IPS-15b (cell line): ENCODE data around the gene RNF213.

Source experiments
- H3K27me3 ChIP-seq: one replicate; pipeline ENCODE4 v1.6.1; 2013; ENCODE audit warnings: low read length; ENCODE audit not compliant: control insufficient read depth, insufficient read depth
- H3K36me3 ChIP-seq: one replicate; pipeline ENCODE4 v1.6.1; 2013; ENCODE audit warnings: low read length; ENCODE audit not compliant: control insufficient read depth, insufficient read depth
- H3K4me1 ChIP-seq: one replicate; pipeline ENCODE4 v1.6.1; 2013; ENCODE audit warnings: mild to moderate bottlenecking, low read length; ENCODE audit not compliant: control insufficient read depth, insufficient read depth
- H3K4me3 ChIP-seq: one replicate; pipeline ENCODE4 v1.5.1; 2013; ENCODE audit warnings: low read depth, low read length
- H3K9ac ChIP-seq: one replicate; pipeline ENCODE4 v1.6.1; 2013; ENCODE audit warnings: low read depth, mild to moderate bottlenecking, low read length
- H3K9me3 ChIP-seq: one replicate; pipeline ENCODE4 v1.6.1; 2013; ENCODE audit warnings: mild to moderate bottlenecking, low read length; ENCODE audit not compliant: control insufficient read depth, insufficient read depth

The RNF213 gene

DNA sequence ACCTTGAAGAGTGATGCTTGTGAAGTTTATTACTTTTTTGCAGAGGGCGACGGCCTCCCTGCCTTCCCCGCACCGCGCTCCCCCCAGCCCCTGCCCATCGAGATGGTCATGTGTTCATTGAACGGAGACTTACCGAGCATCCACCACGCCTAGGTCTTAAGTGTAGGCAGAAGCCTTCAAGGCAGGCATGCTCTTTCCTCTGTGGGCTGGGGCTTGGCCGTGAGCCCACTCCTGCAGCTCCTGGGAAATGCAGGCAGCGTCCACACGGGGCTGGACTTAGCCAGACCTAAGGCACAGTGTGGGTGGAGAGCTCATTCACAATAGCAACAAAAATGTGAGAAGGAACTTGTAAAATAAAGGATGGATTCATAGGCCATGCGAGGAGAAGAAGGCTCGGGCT is 19.2 kb downstream of the RNF213 start:
- Histone ChIP-seq H3K9ac (no peak overlapping the region), H3K36me3 (peaks cover 6% of the 10 kb centered on the region), H3K9me3 (no peaks in the 10 kb centered on the region), H3K27me3 (no peaks in the 10 kb centered on the region), H3K4me3 (no peak overlapping the region), H3K4me1 (no peaks in the 10 kb centered on the region)

DNA sequence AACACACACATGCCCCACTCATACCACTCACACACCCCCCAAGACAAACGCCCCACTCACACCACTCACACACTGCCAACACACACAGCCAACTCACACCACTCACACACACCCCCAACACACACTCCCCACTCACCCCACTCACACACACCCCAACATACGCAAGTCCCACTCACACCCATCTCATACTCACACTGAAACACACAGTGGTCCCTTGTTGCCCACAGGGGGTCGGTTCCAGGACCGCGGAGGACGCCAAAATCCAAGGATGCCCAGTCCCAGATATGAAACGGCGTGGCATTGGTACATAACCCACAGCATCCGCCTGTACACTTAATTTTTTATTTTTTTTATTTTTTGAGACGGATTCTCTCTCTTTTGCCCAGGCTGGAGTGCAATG is 20.9 kb downstream of the RNF213 start:
- Histone ChIP-seq H3K4me3 (no peak overlapping the region), H3K9me3 (no peaks in the 10 kb centered on the region), H3K9ac (no peak overlapping the region), H3K36me3 (peaks cover 6% of the 10 kb centered on the region), H3K4me1 (no peaks in the 10 kb centered on the region), H3K27me3 (no peaks in the 10 kb centered on the region)

DNA sequence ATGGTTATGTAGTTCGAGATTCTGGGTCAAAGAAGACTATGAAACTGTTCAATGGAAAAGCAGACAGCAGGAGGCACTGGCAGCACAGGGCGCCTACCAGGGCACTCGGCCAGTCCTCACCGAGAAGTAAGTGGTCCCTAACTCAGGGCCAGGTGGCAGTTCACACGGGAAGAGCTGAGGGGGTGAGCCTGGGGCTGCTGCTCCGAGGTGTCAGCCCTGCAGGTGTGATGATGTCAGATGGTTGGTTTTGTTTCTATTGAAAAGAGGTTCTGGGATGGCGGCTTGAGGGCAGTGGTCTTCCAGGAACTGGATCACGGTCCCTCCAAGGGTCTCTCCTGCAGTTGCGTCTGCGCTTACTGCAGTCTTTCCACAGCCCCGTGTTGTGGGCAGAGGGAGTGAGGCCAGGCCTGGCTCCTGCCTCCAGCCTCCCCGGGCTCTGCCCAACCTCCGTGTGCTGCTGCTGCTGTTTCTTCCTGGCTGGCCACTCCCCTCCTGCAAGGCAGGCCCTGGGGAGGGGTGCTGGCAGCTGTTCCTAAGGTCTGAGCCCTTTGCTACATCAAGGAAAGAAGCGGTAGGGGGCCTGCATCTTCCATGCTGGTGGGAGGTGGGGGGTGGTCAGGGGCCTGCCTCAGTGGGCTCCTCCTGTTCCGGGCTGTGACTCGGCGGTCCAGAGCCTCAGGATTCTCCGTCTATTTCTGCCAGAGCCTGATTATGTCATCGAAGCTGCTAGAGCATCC is 22.6 kb downstream of the RNF213 start:
- no peaks in the 10 kb centered on the region for H3K27me3 ChIP-seq
- no peak overlapping the region for H3K9ac ChIP-seq
- no peaks in the 10 kb centered on the region for H3K9me3 ChIP-seq
- no peak overlapping the region for H3K4me3 ChIP-seq
- H3K4me1 ChIP-seq: no peaks in the 10 kb centered on the region
- H3K36me3 ChIP-seq: peaks cover 9% of the 10 kb centered on the region

DNA sequence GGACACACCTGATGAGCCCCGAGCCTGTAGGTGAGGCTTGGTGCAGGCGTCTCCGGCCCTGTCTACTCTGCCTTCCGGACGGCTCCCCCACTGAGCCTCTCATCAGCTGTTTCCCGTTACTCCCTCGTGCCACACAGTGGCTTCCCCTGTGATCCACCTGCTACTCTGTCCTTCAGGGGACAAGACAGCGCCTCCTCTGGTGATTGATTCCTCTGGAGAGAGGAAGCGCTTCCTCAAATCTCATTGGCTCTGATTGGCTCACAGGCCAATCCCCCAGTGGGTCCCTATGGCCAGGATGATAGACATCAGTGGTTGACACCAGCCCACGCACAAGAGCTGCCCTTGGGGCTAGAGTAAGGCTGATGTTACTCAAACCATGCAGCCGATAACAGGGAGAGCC is 24.0 kb downstream of the RNF213 start:
- Histone ChIP-seq H3K4me3 (no peak overlapping the region), H3K4me1 (no peaks in the 10 kb centered on the region), H3K27me3 (no peaks in the 10 kb centered on the region), H3K9ac (no peak overlapping the region), H3K9me3 (no peaks in the 10 kb centered on the region), H3K36me3 (peaks cover 17% of the 10 kb centered on the region)

DNA sequence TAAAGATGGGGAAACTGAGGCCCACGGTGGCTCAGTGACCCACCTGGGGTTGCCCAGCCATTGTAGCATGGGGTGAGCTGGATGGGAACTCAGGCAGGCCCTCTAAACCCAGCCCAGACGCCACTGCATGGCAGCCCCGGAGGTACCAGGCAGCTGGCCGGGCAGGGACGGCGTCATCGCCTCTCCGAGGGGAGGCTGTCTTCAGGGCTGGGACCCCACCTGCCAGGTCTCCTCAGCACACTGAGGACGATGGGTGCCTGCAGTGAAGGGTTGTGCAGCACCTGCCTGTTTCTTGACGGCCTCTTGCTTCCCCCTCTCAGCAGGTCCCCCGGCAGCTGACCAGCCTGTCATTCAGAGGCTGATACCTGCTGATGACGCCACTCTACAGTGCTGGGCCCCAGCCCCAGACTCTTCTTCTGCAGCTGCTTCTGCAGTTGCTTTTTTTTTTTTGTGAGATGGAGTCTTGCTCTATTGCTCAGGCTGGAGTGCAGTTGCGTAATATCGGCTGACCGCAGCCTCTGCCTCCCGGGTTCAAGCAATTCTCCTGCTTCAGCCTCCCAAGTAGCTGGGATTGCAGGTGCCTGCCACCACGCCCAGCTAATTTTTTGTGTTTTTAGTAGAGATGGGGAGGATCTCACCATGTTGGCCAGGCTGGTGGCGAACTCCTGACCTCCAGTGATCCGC is 24.7 kb downstream of the RNF213 start:
- no peaks in the 10 kb centered on the region for H3K9me3 ChIP-seq
- H3K9ac ChIP-seq: no peak overlapping the region
- peaks cover 21% of the 10 kb centered on the region for H3K36me3 ChIP-seq
- H3K4me1 ChIP-seq: no peaks in the 10 kb centered on the region
- no peak overlapping the region for H3K4me3 ChIP-seq
- no peaks in the 10 kb centered on the region for H3K27me3 ChIP-seq

DNA sequence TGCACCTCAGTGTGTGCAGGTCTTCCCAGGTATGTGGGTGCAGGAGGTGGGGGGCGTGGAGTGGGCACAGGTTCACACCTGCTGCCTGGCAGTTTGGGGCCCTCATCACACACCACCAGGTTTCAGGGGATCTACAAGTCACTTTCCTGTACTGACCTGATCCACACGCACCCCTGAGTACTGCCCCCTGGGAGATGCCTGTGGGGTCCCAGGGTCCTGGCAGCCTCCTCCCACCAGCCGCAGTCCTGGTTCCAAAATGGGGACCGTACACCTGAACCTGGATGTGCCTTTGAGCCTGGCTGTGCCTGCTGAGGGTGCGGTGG is 25.9 kb downstream of the RNF213 start:
- Histone ChIP-seq H3K4me1 (no peaks in the 10 kb centered on the region), H3K36me3 (peaks cover 20% of the 10 kb centered on the region), H3K9me3 (no peaks in the 10 kb centered on the region), H3K9ac (no peak overlapping the region), H3K4me3 (no peak overlapping the region), H3K27me3 (no peaks in the 10 kb centered on the region)

DNA sequence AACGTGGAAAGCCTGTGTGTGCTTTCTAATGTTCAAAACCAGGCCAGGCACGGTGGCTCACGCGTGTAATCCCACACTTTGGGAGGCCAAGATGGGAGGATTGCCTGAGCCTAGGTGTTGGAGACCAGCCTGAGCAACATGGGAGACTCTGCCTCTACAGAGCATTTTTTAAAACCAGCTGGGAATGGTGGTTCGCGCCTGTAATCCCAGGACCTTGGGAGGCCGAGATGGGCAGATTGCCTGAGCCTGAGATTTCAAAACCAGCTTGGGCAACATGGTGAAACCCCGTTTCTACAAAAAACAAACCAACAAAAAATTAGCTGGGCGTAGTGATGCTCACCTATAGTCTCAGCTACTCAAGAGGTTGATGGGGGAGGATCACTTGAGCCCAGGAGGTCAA is 26.4 kb downstream of the RNF213 start:
- Histone ChIP-seq H3K9me3 (no peaks in the 10 kb centered on the region), H3K4me1 (no peaks in the 10 kb centered on the region), H3K27me3 (no peaks in the 10 kb centered on the region), H3K36me3 (peaks cover 20% of the 10 kb centered on the region), H3K4me3 (no peak overlapping the region), H3K9ac (no peak overlapping the region)

DNA sequence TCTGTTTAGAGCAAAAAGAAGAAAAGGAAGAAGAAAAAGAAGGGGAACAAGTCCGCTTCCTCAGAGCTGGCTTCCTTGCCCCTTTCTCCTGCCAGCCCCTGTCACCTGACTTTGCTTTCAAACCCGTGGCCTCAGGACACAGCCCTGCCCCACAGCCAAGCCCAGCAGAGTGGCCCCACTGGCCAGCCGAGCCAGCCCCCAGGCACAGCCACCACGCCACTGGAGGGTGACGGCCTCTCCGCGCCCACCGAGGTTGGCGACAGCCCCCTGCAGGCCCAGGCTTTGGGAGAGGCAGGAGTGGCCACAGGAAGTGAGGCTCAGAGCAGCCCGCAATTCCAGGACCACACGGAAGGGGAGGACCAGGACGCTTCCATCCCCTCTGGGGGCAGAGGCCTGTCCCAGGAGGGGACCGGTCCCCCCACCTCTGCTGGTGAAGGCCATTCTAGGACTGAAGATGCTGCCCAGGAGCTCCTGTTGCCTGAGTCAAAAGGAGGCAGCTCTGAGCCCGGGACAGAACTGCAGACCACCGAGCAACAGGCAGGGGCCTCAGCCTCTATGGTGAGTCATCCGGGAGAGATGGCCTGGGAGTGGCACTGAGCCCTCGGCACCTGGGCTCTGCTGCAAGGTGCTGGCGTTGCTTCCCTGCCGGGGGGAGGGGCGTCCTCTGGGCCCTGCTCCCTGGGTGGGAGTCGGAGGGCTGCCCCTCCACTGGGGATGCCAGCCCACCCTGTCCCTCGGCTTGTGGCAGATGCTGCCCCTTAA is 27.3 kb downstream of the RNF213 start:
- Histone ChIP-seq H3K4me3 (no peak overlapping the region), H3K4me1 (no peaks in the 10 kb centered on the region), H3K36me3 (peaks cover 24% of the 10 kb centered on the region), H3K9me3 (no peaks in the 10 kb centered on the region), H3K27me3 (no peaks in the 10 kb centered on the region), H3K9ac (no peak overlapping the region)

DNA sequence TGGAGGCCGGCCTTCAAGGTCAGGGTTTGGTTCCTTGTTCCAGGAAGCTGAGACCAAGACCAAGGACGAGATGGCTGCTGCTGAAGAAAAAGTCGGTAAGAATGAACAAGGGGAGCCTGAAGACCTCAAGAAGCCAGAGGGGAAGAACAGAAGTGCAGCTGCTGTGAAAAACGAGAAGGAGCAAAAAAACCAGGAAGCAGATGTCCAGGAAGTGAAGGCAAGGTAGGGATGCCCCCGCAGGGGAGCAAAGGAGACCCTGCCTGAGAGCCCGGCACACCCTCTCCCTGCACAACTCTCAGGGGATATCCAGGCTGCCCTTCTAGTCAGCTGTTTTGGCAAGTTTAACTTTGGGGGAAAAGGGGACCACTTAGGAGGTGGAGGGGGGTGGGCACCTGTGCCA is 29.0 kb downstream of the RNF213 start:
- peaks cover 25% of the 10 kb centered on the region for H3K36me3 ChIP-seq

DNA sequence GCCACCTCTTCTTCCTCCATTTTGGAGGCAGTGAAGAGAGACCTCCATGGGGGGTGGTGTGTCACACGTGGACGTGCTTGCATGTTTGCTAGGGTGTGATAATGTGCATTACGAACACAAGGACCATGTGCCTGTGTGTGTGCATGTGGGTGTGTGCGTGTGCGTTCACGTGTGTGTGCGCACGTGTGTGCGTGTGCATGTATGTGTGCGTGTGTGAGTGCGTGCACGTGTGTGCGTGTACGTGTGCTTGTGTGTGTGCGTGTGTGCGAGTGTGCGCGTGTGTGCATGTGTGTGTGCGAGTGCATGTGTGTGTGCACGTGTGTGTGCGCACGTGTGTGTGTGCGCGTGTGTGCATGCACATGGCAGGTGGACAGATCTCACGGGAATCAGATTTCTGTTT is 29.5 kb downstream of the RNF213 start:
- Histone ChIP-seq H3K4me3 (no peak overlapping the region), H3K36me3 (peaks cover 25% of the 10 kb centered on the region), H3K9ac (no peak overlapping the region), H3K27me3 (no peaks in the 10 kb centered on the region), H3K9me3 (no peaks in the 10 kb centered on the region), H3K4me1 (no peaks in the 10 kb centered on the region)

More for the DNA sequence above, 29.0 kb downstream of the RNF213 start:
- Histone ChIP-seq H3K4me1 (no peaks in the 10 kb centered on the region), H3K4me3 (no peak overlapping the region), H3K27me3 (no peaks in the 10 kb centered on the region), H3K9me3 (no peaks in the 10 kb centered on the region), H3K9ac (no peak overlapping the region)

DNA sequence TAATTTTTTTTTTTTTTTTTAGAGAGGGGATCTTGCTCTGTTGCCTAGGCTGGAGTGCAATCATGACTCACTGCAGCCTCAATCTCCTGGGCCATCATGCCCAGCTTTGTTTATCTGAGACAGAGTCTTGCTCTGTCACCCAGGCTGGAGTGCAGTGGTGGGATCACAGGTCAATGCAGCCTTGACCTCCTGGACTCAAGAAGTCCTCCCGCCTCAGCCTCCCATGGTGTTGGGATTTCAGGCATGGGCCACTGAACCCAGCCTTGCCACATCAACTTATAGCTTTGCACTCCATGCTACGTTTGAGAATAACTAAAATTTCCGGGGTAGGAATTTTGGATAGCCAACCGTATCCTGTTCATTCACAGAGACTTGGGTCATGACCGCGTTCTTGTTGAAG is 30.6 kb downstream of the RNF213 start:
- no peak overlapping the region for H3K9ac ChIP-seq
- H3K4me1 ChIP-seq: no peaks in the 10 kb centered on the region
- H3K4me3 ChIP-seq: no peak overlapping the region
- no peaks in the 10 kb centered on the region for H3K9me3 ChIP-seq
- no peaks in the 10 kb centered on the region for H3K27me3 ChIP-seq
- peaks cover 27% of the 10 kb centered on the region for H3K36me3 ChIP-seq
